IPS-NIHi7 (cell line): ENCODE results near the gene YDJC.
A peak's percentile ranks its signal among the peaks of the same experiment; 100 is the strongest.
"Not testable (repeated sequence)": the region's sequence is repeated elsewhere in the genome, so short reads cannot be mapped to it uniquely, and the experiment has no call there.

ENCODE experiments used
- DNase-seq: peaks from one replicate; pipeline ENCODE4 v3.0.0; 2012; ENCODE audit warnings: mixed read lengths; ENCODE audit errors: extremely low spot score

Gene YDJC

GRCh38 chr22:21652010-21652546, 22.3 kb upstream of the YDJC start:
- DNase-seq: peak; percentile 94

GRCh38 chr22:21651521-21652009, 21.7 kb upstream of the YDJC start:
- DNase-seq: peak; percentile 35

GRCh38 chr22:21650823-21651520, 21.1 kb upstream of the YDJC start:
- no peak for DNase-seq

- DNase-seq: no peak
Observed at GRCh38 chr22:21650280-21650679, 20.5 kb upstream of the YDJC start.

- peak; percentile 72 for DNase-seq
Observed at GRCh38 chr22:21646608-21647590, 17.1 kb upstream of the YDJC start.

- DNase-seq: not testable (repeated sequence)
Observed at GRCh38 chr22:21645513-21645912, 15.7 kb upstream of the YDJC start.

- DNase-seq: no peak
Observed at GRCh38 chr22:21643533-21644357, 13.9 kb upstream of the YDJC start.

- DNase-seq: peak; percentile 64
Observed at GRCh38 chr22:21642584-21643448, 13.0 kb upstream of the YDJC start.

GRCh38 chr22:21641789-21642583, 12.2 kb upstream of the YDJC start, which contains the start of gene SDF2L1:
TSS of gene SDF2L1 (plus strand) at chr22:21642302. CDS start at chr22:21642337, 35 bp downstream.
- DNase-seq: peak; percentile 98

- DNase-seq: peak; percentile 54
Observed at GRCh38 chr22:21641417-21641788, 11.6 kb upstream of the YDJC start.

GRCh38 chr22:21640810-21641209, 11.0 kb upstream of the YDJC start:
- DNase-seq: no peak

GRCh38 chr22:21639359-21639758, 9.5 kb upstream of the YDJC start:
- no peak for DNase-seq

- DNase-seq: not testable (repeated sequence)
Observed at GRCh38 chr22:21637450-21637849, 7.6 kb upstream of the YDJC start.

- DNase-seq: no peak
Observed at GRCh38 chr22:21636629-21637218, 6.9 kb upstream of the YDJC start.

- no peak for DNase-seq
Observed at GRCh38 chr22:21635771-21636510, 6.1 kb upstream of the YDJC start.

GRCh38 chr22:21634844-21635243, 5.0 kb upstream of the YDJC start:
- DNase-seq: no peak

- no peak for DNase-seq
Observed at GRCh38 chr22:21634081-21634480, 4.3 kb upstream of the YDJC start.

GRCh38 chr22:21633481-21633880, 3.7 kb upstream of the YDJC start:
- DNase-seq: no peak
